SJCRH30 (cell line): ENCODE results near the gene MRTFB. TPM values are rescaled to one million over a fixed set of nuclear protein-coding genes. Genes with fewer than 3 reads are reported as not detected.
A peak's percentile ranks its signal among the peaks of the same experiment; 100 is the strongest.

Source experiments
- DNase-seq, 2 experiments: peaks; one replicate each; pipeline ENCODE4 v3.0.0-alpha.2; 2015 to 2020
- H3K27ac ChIP-seq: fragments of 250-450 bp; sonication (Bioruptor Pico); 2 replicates; pipeline ENCODE4 v1.5.1; 2020; ENCODE audit warnings: mild to moderate bottlenecking, moderate library complexity
- H3K27me3 ChIP-seq: fragments of 250-450 bp; sonication (Bioruptor Pico); 2 replicates; pipeline ENCODE4 v1.5.1; 2020; ENCODE audit warnings: mild to moderate bottlenecking, moderate library complexity
- H3K36me3 ChIP-seq: fragments of 250-450 bp; sonication (Bioruptor Pico); 2 replicates; pipeline ENCODE4 v1.5.1; 2020; ENCODE audit warnings: mild to moderate bottlenecking, moderate library complexity
- H3K4me1 ChIP-seq: fragments of 250-450 bp; sonication (Bioruptor Pico); 2 replicates; pipeline ENCODE4 v1.5.1; 2020; ENCODE audit warnings: mild to moderate bottlenecking, moderate library complexity
- H3K4me3 ChIP-seq: fragments of 250-450 bp; sonication (Bioruptor Pico); 2 replicates; pipeline ENCODE4 v1.5.1; 2020; ENCODE audit warnings: mild to moderate bottlenecking, moderate library complexity
- H3K9me3 ChIP-seq: fragments of 250-450 bp; sonication (Bioruptor Pico); replicated peaks from 2 replicates; pipeline ENCODE4 v1.5.1; 2020; ENCODE audit warnings: mild to moderate bottlenecking, moderate library complexity
- total RNA-seq: library from RNA; depleted of rRNA; stranded (reverse); fragments of >200 nt; shearing (Covaris generic); gene quantifications from 2 replicates; pipeline ENCODE4 v1.2.3, GENCODE V29; 2014; rRNA removed

Gene MRTFB
- total RNA-seq, 1 experiment from 2014 or later = 16.1 TPM

DNA sequence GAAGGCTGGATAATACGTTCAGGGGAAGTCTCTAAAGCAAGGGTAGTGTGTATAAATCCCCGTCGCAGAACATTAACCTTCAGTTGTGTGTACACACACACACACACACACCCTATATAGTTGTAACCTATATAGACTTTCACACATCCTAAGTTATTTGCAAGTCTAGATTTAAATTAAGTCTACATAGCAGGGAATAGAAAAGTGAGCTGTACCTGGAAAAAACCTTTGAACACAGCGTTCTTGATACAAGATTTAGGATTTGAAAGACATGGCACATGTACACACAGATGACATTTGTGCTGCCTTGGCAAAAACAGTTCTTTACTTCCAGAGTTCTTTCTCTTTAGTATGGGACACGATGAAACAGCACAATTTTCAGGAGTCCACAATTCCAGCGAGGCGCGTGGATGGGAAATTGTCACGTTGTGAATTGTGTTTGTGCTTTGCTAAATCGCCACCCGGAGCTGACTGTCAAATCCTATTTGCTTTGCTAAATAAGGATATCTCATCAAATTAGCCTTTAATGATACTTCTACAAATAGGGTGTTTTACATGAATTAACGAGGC, 233.9 kb downstream of the MRTFB start:
- Histone ChIP-seq H3K27ac (no peak overlapping the region), H3K4me3 (no peak overlapping the region; the same call in 1 of the 2 replicates), H3K36me3 (peaks cover under 1% of the 10 kb centered on the region; the same call in 1 of the 2 replicates), H3K27me3 (no peaks in the 10 kb centered on the region), H3K4me1 (peaks cover 45% of the 10 kb centered on the region), H3K9me3 (no peaks in the 10 kb centered on the region)
- DNase-seq = no peak

DNA sequence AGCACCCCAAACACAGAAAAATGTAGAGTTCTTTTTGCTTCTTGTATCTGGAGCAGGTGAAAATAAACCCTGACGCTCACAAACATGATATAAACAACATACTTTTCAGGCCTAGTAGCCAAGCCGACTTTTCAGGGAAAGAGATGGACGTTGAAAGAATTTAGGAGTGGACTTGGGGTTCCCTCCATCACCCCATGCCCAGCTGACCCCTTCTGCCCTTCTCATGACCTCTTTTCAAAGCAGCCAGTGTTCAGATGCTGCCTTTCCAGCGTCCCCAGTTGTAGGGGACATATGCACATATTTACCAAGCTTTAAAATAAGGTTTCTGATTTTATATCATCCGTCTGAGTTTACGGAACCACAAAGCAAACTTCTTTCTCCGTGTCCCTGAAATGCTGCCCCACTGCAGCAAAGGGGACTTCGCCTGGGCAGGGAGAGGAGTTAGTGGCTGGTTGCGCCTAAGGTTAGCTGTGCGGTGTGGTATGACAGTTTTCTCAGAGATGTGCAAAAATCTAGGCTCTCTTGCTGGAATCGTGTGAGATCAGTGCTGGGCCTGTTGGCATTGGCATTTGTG, 235.5 kb downstream of the MRTFB start:
- H3K9me3 ChIP-seq = no peaks in the 10 kb centered on the region
- no peak overlapping the region for H3K27ac ChIP-seq
- no peak for DNase-seq
- no peak overlapping the region for H3K4me3 ChIP-seq
- H3K4me1 ChIP-seq = peaks cover 58% of the 10 kb centered on the region
- no peaks in the 10 kb centered on the region for H3K27me3 ChIP-seq
- H3K36me3 ChIP-seq = peaks cover 5% of the 10 kb centered on the region

DNA sequence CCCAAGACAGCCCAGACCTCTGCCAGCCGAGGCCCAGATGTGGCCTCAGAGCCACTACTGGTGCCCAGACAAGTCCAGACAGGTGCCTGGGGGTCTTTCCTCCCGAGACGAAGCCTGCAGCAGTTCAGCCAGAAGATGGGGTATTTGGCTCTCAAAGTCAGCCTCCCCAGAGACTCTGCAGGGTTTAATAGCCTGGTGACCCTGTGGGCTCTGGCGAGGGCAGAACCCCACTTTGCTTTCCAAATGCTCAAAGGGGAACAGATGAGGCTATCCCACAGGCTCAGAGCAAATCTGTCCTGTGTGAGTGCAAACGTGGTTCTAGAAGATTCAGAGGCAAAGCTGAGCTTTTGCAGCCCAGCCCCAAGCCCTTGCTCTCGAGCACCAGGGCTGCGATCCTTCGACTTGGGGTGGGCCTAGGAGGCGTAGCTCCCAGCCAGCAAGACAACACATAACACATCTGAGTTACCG, 236.0 kb downstream of the MRTFB start:
- Histone ChIP-seq H3K4me3 (no peak overlapping the region), H3K27ac (no peak overlapping the region), H3K36me3 (peaks cover 5% of the 10 kb centered on the region), H3K27me3 (no peaks in the 10 kb centered on the region), H3K4me1 (peaks cover 61% of the 10 kb centered on the region), H3K9me3 (no peaks in the 10 kb centered on the region)
- DNase-seq = peak; percentile 17 to 48

DNA sequence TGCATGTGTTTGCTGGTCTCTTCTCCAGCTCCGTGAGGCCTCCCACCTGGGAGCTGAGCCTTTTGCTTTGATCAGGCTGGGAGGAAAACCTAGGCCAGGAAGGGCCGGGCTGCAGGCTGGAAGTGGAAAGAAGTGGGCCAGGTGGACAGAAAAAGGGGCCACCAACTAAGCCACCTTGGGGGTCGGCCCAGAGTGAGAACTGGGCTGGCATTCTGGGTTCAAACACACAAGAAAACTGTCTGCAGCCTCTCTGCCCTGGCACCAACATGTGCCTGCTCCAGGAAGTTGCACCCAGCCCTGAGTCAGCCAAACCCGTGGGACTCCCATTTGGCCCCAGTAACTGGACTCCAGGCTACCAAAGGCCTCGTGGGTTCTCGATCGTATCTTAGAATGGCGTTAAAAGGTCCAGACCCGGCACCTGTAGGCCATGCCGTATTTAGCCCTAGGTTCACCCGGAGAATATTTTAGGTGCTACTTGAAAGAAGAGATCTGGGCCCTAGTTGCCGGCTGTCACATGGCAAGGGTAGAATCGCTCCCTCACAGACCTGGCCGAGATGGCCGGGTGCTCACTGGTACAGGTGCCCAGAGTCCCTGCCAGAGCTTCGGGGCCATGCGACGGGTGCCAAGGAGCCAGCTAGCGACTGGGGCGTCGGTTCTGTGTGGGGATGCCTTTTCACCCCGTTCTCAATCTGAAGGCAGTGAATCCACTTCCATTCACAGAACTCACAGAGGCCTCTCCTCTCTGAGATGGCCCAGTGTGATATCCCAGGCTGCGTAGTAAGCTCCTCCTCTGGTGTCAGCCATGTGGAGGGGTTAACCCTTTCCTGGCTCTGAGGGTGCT, 236.6 kb downstream of the MRTFB start:
- peaks cover 5% of the 10 kb centered on the region for H3K36me3 ChIP-seq
- H3K27me3 ChIP-seq = no peaks in the 10 kb centered on the region
- DNase-seq = peak; percentile 16 to 36
- H3K4me3 ChIP-seq = no peak overlapping the region
- H3K9me3 ChIP-seq = no peaks in the 10 kb centered on the region
- H3K27ac ChIP-seq = peak overlapping the region; percentile 98
- peaks cover 63% of the 10 kb centered on the region for H3K4me1 ChIP-seq

DNA sequence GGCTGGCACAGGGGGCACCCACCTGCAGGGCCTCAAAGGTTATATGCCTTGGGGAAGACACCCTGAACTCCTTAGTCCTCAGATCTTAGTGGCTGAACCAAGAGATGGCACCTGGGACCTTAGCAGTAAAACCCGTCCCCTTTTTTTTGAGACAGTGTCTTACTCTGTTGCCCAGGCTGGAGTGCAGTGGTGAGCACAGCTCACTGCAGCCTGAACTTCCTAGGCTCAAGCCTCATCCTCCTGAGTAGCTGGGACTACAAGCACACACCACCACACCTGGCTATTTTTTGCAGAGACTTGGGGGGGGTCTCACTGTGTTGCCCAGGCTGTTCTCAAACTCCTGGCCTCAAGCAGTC, 237.2 kb downstream of the MRTFB start:
- DNase-seq = no peak
- Histone ChIP-seq H3K27ac (peak overlapping the region; percentile 98), H3K9me3 (no peaks in the 10 kb centered on the region), H3K4me3 (peak overlapping the region; percentile 46), H3K36me3 (peaks cover 5% of the 10 kb centered on the region), H3K27me3 (no peaks in the 10 kb centered on the region), H3K4me1 (peaks cover 63% of the 10 kb centered on the region)

DNA sequence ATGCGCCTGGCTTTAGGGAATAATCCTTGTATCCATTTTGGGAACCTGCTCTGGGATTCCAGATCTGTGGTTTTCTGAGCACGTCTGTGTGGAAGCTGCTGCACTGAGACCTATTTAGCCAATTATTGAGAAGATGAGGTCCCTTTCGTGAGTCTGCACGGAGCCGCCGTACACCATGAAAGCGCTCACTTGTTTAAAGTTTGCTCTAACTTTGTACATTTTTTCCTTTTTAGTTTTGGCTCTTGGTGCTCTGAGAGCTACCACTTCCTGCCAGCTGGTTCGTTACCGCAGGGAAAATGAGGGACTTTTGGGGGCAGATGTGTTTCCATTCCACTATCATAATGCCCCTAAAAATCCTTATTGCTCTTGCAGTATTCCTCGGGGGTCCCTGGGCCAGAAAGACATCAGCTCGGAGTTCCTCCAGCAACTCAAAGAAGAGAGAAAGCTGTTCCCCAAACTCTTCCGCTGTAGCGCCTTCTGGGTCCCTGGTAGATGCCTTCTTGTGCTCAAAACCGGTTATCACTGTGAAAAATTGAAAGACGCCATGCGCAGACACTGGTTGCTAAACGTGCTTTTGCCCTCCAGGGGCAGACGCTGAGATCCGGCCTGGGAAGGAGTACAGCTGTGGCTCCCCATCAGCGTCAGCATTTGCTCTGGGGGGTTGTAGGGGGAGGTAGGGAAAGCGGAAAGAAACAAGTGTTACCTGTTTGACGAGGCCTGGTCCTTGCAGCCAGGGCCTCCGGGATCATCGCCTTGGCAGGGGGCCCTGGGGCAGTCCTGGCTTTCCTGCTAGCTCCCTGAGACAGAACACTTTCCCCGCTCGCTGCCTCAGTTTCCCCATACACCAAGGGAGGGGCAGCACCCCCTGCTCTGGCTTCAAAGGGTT, 238.1 kb downstream of the MRTFB start:
- Histone ChIP-seq H3K36me3 (peaks cover 5% of the 10 kb centered on the region), H3K4me3 (peak overlapping the region; percentile 46), H3K27ac (peak overlapping the region; percentile 98), H3K9me3 (no peaks in the 10 kb centered on the region), H3K4me1 (peaks cover 66% of the 10 kb centered on the region), H3K27me3 (no peaks in the 10 kb centered on the region)
- peak; percentile 91 to 93 for DNase-seq

DNA sequence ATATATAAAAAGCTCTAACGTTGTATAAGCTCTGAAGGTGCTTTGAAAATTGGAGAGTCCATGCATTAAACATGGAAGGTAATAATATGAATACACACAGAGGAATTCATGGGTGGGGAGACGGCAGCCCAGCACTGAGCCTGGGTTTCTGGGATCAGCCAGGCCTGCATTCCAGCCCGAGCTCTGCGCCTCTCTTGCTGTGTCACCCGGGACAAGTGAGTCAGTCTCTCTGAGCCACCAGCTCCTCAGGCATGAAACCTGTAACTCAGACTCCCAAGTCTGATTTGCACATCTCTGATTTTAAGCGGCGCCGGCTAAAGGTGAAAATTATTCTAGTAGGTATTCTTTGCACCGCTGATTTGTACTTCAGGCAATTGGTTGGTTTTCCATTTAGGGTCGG, 238.8 kb downstream of the MRTFB start:
- H3K27ac ChIP-seq = peak overlapping the region; percentile 98
- H3K36me3 ChIP-seq = peaks cover 5% of the 10 kb centered on the region
- H3K4me1 ChIP-seq = peaks cover 61% of the 10 kb centered on the region
- no peaks in the 10 kb centered on the region for H3K9me3 ChIP-seq
- no peaks in the 10 kb centered on the region for H3K27me3 ChIP-seq
- peak overlapping the region; percentile 46 for H3K4me3 ChIP-seq
- DNase-seq = peak; percentile 49 to 59

DNA sequence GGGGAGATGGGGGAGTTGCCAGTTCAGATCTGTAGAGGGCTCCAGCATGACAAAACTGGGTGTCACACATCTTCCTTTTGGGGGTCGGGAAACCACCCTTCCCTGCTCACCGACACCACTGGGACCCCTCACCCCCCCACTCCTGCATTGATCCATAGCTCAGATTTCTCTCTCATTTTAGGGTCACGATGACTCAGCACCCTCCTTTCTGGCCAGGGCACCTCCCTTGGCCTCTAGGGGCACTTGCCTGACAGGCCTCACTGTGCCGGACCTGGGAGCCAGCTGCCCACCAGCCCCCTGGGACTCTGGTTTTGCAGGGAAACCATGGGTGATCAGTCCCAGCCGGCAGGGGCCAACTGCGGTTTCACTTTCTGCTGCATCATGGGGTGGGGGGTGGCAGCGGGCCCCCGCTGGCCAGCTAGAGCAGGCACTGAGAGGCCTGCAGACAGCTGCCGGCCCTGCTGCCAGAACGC, 239.4 kb downstream of the MRTFB start:
- DNase-seq = peak; percentile 94
- H3K4me3 ChIP-seq = no peak overlapping the region
- H3K27ac ChIP-seq = peak overlapping the region; percentile 98
- H3K36me3 ChIP-seq = peaks cover 5% of the 10 kb centered on the region
- no peaks in the 10 kb centered on the region for H3K9me3 ChIP-seq
- no peaks in the 10 kb centered on the region for H3K27me3 ChIP-seq
- peaks cover 57% of the 10 kb centered on the region for H3K4me1 ChIP-seq

DNA sequence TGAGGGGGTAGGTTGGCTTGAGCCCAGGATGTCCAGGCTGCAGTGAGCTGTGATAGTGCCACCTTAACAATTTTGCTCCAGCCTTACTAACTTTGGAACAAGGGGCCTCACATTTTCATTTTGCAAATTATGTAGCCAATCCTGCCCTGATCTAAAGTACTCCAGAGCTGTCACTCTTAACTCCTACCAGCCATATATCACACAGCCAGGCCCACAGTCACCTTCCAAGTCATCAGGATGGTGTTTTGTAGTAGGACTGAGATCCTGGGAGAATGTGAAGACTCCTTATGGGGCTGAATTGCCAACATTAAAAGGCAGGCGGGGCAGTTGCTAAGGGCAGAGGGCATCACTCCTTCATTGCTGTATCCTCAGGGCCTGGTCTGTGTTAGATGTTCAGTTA, 243.0 kb downstream of the MRTFB start:
- no peak for DNase-seq
- Histone ChIP-seq H3K27me3 (no peaks in the 10 kb centered on the region), H3K4me1 (peaks cover 39% of the 10 kb centered on the region), H3K27ac (no peak overlapping the region), H3K4me3 (no peak overlapping the region), H3K36me3 (peaks cover 11% of the 10 kb centered on the region), H3K9me3 (no peaks in the 10 kb centered on the region)

DNA sequence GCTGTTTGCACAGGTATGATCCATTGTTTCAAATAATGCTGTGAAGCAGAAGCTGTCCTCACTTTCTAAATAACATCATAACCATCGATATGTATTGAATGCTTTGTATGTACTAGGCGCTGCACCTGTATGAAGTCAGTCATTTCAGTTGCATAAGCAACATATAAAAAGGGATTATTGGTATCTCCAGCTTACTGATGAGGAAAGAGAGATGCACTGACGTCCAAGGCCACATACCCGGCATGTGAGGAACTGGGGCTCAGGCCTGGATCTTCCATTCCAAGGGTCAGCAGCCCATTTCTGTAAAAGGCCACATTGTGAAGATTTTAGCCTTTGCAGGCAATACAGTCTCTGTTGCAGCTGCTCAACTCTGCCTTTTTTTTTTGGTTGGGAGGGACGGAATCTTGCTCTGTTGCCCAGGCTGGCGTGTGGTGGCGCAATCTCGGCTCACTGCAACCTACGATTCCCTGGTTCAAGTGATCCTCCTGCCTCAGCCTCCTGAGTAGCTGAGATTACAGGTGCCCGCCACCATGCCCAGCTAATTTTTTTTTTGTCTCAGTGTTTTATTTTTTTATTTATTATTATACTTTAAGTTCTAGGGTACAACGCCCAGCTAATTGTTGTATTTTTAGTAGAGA, 244.7 kb downstream of the MRTFB start:
- Histone ChIP-seq H3K4me1 (peaks cover 28% of the 10 kb centered on the region), H3K9me3 (no peaks in the 10 kb centered on the region), H3K27me3 (no peaks in the 10 kb centered on the region), H3K27ac (no peak overlapping the region), H3K36me3 (peaks cover 9% of the 10 kb centered on the region), H3K4me3 (no peak overlapping the region)
- no peak for DNase-seq

Other genes starting within 250 kb of the MRTFB start
- gene ERCC4, start 151.2 kb upstream of the MRTFB start, total RNA-seq = 8.3 and 9.2 TPM in 2 replicates